HG03280 (cell line): ENCODE data around the gene PHACTR3.

Experiments
- ATAC-seq: cut with Tn5 transposase; IDR thresholded peaks from one replicate; pipeline ENCODE4 v1.9.1; 2021; ENCODE audit warnings: mild to moderate bottlenecking, moderate library complexity; ENCODE audit not compliant: unreplicated experiment

The PHACTR3 gene

GRCh38 chr20:59772931-59773913, 168.9 kb downstream of the PHACTR3 start:
- ATAC-seq, result no peak

GRCh38 chr20:59774204-59774641, 169.9 kb downstream of the PHACTR3 start:
- no peak for ATAC-seq

GRCh38 chr20:59774921-59775686, 170.8 kb downstream of the PHACTR3 start:
- ATAC-seq, result no peak

GRCh38 chr20:59775687-59776055, 171.3 kb downstream of the PHACTR3 start:
- ATAC-seq, result no peak

- ATAC-seq, result no peak
These were observed 171.8 kb downstream of the PHACTR3 start for GRCh38 chr20:59776059-59776603.

- no peak for ATAC-seq
These were observed 172.4 kb downstream of the PHACTR3 start for GRCh38 chr20:59776626-59777330.

GRCh38 chr20:59777331-59777725, 173.0 kb downstream of the PHACTR3 start:
- no peak for ATAC-seq

- no peak for ATAC-seq
These were observed 173.7 kb downstream of the PHACTR3 start for GRCh38 chr20:59777814-59778575.

- ATAC-seq, result no peak
These were observed 174.4 kb downstream of the PHACTR3 start for GRCh38 chr20:59778615-59779200.

GRCh38 chr20:59779656-59780380, 175.5 kb downstream of the PHACTR3 start:
- ATAC-seq, result no peak

- no peak for ATAC-seq
These were observed 176.3 kb downstream of the PHACTR3 start for GRCh38 chr20:59780494-59781185.

GRCh38 chr20:59781226-59781625, 176.9 kb downstream of the PHACTR3 start:
- ATAC-seq, result no peak

- no peak for ATAC-seq
These were observed 178.8 kb downstream of the PHACTR3 start for GRCh38 chr20:59782986-59783640.

- no peak for ATAC-seq
These were observed 179.3 kb downstream of the PHACTR3 start for GRCh38 chr20:59783641-59784010.

GRCh38 chr20:59784365-59784764, 180.0 kb downstream of the PHACTR3 start:
- ATAC-seq, result no peak

GRCh38 chr20:59784791-59785668, 180.7 kb downstream of the PHACTR3 start:
- no peak for ATAC-seq

- no peak for ATAC-seq
These were observed 181.3 kb downstream of the PHACTR3 start for GRCh38 chr20:59785669-59785959.
